HepG2 (cell line): ENCODE results near the gene HEXD. TPM values are rescaled to one million over a fixed set of nuclear protein-coding genes. Genes with fewer than 3 reads are reported as not detected.
A peak's percentile ranks its signal among the peaks of the same experiment; 100 is the strongest.

Source experiments
- ATAC-seq: fragments of 200-7000 bp; cut with Tn5 transposase; 3 replicates; pipeline ENCODE4 v1.9.1; 2020; ENCODE audit warnings: mild to moderate bottlenecking, moderate library complexity
- BruUV-seq: library from RNA; stranded (reverse); fragments of 400-500 nt; replicated peaks from 2 replicates; lab custom pipeline; 2021; lab: Mats Ljungman, UMichigan
- CTCF ChIA-PET: fragments of 300-600 bp; formaldehyde crosslinking; extraction: SDS; loops from one replicate; lab custom pipeline; 2021; ENCODE audit warnings: low total read pairs, inconsistent platforms, low intra/inter-chr PET ratio; lab: Yijun Ruan, JAX
- POLR2A ChIA-PET: fragments of 350-600 bp; sonication (Branson Sonifier 250); formaldehyde crosslinking; loops from one replicate; lab custom pipeline; 2020; ENCODE audit warnings: antibody characterized with exemption, inconsistent platforms; lab: Yijun Ruan, JAX
- DNase-seq: peaks from one replicate; pipeline ENCODE4 v3.0.0-alpha.2; 2015; ENCODE audit warnings: low spot score
- FAIRE-seq: peaks from 3 replicates; lab custom pipeline; 2011; peaks lifted over from hg19 to GRCh38; lab: Jason Lieb, UNC
- H2AFZ ChIP-seq: one replicate; pipeline ENCODE4 v1.6.1; 2011; ENCODE audit warnings: low read length, inconsistent platforms
- H3K27ac ChIP-seq: fragments of 300-600 bp; 3 replicates; pipeline ENCODE4 v1.8.0; 2011; ENCODE audit warnings: mixed run types, mild to moderate bottlenecking, mixed read lengths, low read length, inconsistent platforms; ENCODE audit not compliant: insufficient read depth; ENCODE audit errors: extremely low read length
- H3K27me3 ChIP-seq, 2 experiments: fragments of 200-600 bp in 1 of 2; 2 replicates in 1 of 2; 3 replicates in 1 of 2; pipeline versions ENCODE4 v1.6.0 to v1.8.0; 2011; ENCODE audit warnings: low read length in 2 of 2, mild to moderate bottlenecking in 2 of 2, moderate library complexity in 2 of 2, inconsistent platforms in 1 of 2; ENCODE audit not compliant: insufficient read depth in 2 of 2, control insufficient read depth in 1 of 2
- H3K36me3 ChIP-seq, 2 experiments: fragments of 200-600 bp in 1 of 2; replicated peaks in 1 of 2; 2 replicates in 1 of 2; 3 replicates in 1 of 2; pipeline versions ENCODE4 v1.5.1 to v1.8.0; 2011; ENCODE audit warnings: low read length in 2 of 2, inconsistent platforms in 1 of 2; ENCODE audit not compliant: insufficient read depth in 2 of 2, control insufficient read depth in 1 of 2
- H3K4me1 ChIP-seq: 2 replicates; pipeline ENCODE4 v1.5.1; 2012; ENCODE audit warnings: low read length, inconsistent platforms; ENCODE audit not compliant: insufficient read depth
- H3K4me2 ChIP-seq: 2 replicates; pipeline ENCODE4 v1.6.0; 2011; ENCODE audit warnings: low read depth, low read length, inconsistent platforms
- H3K4me3 ChIP-seq, 3 experiments: fragments of 200-600 bp in 1 of 3; sonication (generic), shearing (Covaris generic) in 1 of 3; replicated peaks in 1 of 3; 2 replicates each; pipeline ENCODE4 v1.5.1; 2011 to 2016; ENCODE audit warnings: low read length in 3 of 3, inconsistent platforms in 2 of 3, low read depth in 2 of 3, mild to moderate bottlenecking in 2 of 3, control low read depth in 1 of 3, mixed read lengths in 1 of 3; ENCODE audit not compliant: insufficient read depth in 1 of 3
- H3K79me2 ChIP-seq: one replicate; pipeline ENCODE4 v1.6.1; 2011; ENCODE audit warnings: low read length, inconsistent platforms; ENCODE audit not compliant: insufficient read depth
- H3K9ac ChIP-seq: 2 replicates; pipeline ENCODE4 v1.6.0; 2011; ENCODE audit warnings: mild to moderate bottlenecking, low read depth, low read length, inconsistent platforms; ENCODE audit not compliant: insufficient read depth
- H3K9me3 ChIP-seq: 2 replicates; pipeline ENCODE4 v1.5.1; 2012; ENCODE audit warnings: mild to moderate bottlenecking, low read length
- H4K20me1 ChIP-seq: 2 replicates; pipeline ENCODE4 v1.6.0; 2011; ENCODE audit warnings: inconsistent platforms, mild to moderate bottlenecking, low read length, moderate library complexity; ENCODE audit not compliant: insufficient read depth
- AGO2 ChIP-seq: fragments of 200-400 bp; formaldehyde crosslinking; optimal IDR thresholded peaks from 2 replicates; pipeline ENCODE3; 2017; ENCODE audit warnings: mild to moderate bottlenecking, low read depth, low read length, moderate library complexity
- CEBPB ChIP-seq: IDR thresholded peaks from 2 replicates; pipeline ENCODE4 v1.6.1; 2011; ENCODE audit warnings: low read depth, low read length, improper control_type of control experiment, borderline replicate concordance
- CEBPG ChIP-seq: IDR thresholded peaks from 2 replicates; pipeline ENCODE4 v1.6.1; 2016
- GABPB1 ChIP-seq: IDR thresholded peaks from 2 replicates; pipeline ENCODE4 v1.6.1; 2016; ENCODE audit warnings: mild to moderate bottlenecking, missing genetic modification reagents, moderate library complexity, missing compliant biosample characterization
- GATAD2A ChIP-seq: IDR thresholded peaks from 2 replicates; pipeline ENCODE4 v1.6.1; 2016
- MAX ChIP-seq: IDR thresholded peaks from 2 replicates; pipeline ENCODE4 v1.6.1; 2012; ENCODE audit warnings: inconsistent platforms
- MYC ChIP-seq: sonication (generic); formaldehyde crosslinking; IDR thresholded peaks from 2 replicates; pipeline ENCODE4 v1.9.0; 2021; ENCODE audit warnings: missing genetic modification reagents, borderline replicate concordance
- NR0B2 ChIP-seq: sonication (generic); formaldehyde crosslinking; IDR thresholded peaks from 2 replicates; pipeline ENCODE4 v1.4.0; 2020; ENCODE audit warnings: mild to moderate bottlenecking, missing genetic modification reagents
- ZBTB33 ChIP-seq: sonication (generic); formaldehyde crosslinking; IDR thresholded peaks from 2 replicates; pipeline ENCODE4 v1.4.0; 2020; ENCODE audit warnings: missing genetic modification reagents
- ZBTB38 ChIP-seq: sonication (generic); formaldehyde crosslinking; IDR thresholded peaks from 2 replicates; pipeline ENCODE4 v1.5.1; 2020; ENCODE audit warnings: mild to moderate bottlenecking, missing genetic modification reagents
- ZKSCAN1 ChIP-seq: fragments of 150-350 bp; IDR thresholded peaks from 2 replicates; pipeline ENCODE4 v1.6.1; 2014; ENCODE audit warnings: low read length
- ZNF543 ChIP-seq: sonication (generic); formaldehyde crosslinking; IDR thresholded peaks from 2 replicates; pipeline ENCODE4 v1.4.0; 2020; ENCODE audit warnings: mild to moderate bottlenecking, missing genetic modification reagents
- ZNF710 ChIP-seq: sonication (generic); formaldehyde crosslinking; IDR thresholded peaks from 2 replicates; pipeline ENCODE4 v1.5.0; 2020; ENCODE audit warnings: mild to moderate bottlenecking, missing genetic modification reagents, borderline replicate concordance
- ZNF746 ChIP-seq: sonication (generic); formaldehyde crosslinking; IDR thresholded peaks from 2 replicates; pipeline ENCODE4 v1.8.0; 2022; ENCODE audit warnings: mild to moderate bottlenecking, missing genetic modification reagents
- WGBS: methylation state at CpG from one replicate; pipeline ENCODE4 v1.1.6; 2017; ENCODE audit warnings: low lambda C conversion rate; 5-methylcytosine and 5-hydroxymethylcytosine counted together
- in situ Hi-C: cut with HindIII; loops from 2 replicates; pipeline ENCODE4 v1.10.0; 2017; ENCODE audit warnings: low pct_unique_long_range_greater_than_20kb; ENCODE audit not compliant: extremely low pct_ligation_motif_present
- intact Hi-C: fragments of 100-400 bp; cut with micrococcal nuclease; formaldehyde crosslinking; loops from one replicate; pipeline ENCODE4 v1.10.0; 2022; ENCODE audit not compliant: unreplicated experiment
- polyA plus RNA-seq, 8 experiments: library from polyadenylated mRNA; depleted of rRNA in 3 of 8; stranded (reverse) in 7 of 8; unstranded in 1 of 8; fragments of >200 nt; fragmentation: Illumina TruSeq in 4 of 8; extraction: Trizol in 4 of 8; gene quantifications; 2 replicates each; pipeline versions ENCODE4 v1.2.1 to v1.2.3, GENCODE V29; 2011 to 2016; ENCODE audit warnings: low read depth in 4 of 8, missing spikeins in 1 of 8, mixed read lengths in 1 of 8; ENCODE audit not compliant: insufficient read depth in 1 of 8
- total RNA-seq, 5 experiments: library from RNA; depleted of rRNA; stranded (reverse); fragments of >200 nt; fragmentation: Illumina TruSeq; extraction: Trizol; gene quantifications; 2 replicates each; pipeline ENCODE4 v1.2.3, GENCODE V29; 2016; ENCODE audit warnings: low read depth in 1 of 5

The HEXD gene
- total and polyA plus RNA-seq, 2 of the 13 experiments (the other 11 are each of a cell fraction or from before 2014, with no cell fraction given) = 22.3 to 41.8 TPM

GRCh38 chr17:82388922-82389283, 29.2 kb upstream of the HEXD start:
- POLR2A ChIA-PET = interaction anchor here (1.3 kb wide), 1 partner anchor 24 kb away, joined by 4 read pairs; no protein-coding TSS in a partner anchor
- H3K4me1 ChIP-seq = peaks cover 28% of the 10 kb centered on the region
- in situ Hi-C loops (loop anchor here (5.0 kb wide), 1 partner anchor 37 kb away; no protein-coding TSS in a partner anchor), intact Hi-C loops (loop anchor here (5.0 kb wide), 1 partner anchor 37 kb away; no protein-coding TSS in a partner anchor)
- no peak overlapping the region for H2AFZ ChIP-seq
- no peaks in the 10 kb centered on the region for H3K9me3 ChIP-seq
- no peak overlapping the region for H3K9ac ChIP-seq
- H3K4me2 ChIP-seq = no peak overlapping the region
- peaks cover 8 to 25% of the 10 kb centered on the region in 2 experiments; a peak in 3 of 5 replicates for H3K27me3 ChIP-seq
- no peaks in the 10 kb centered on the region for H3K79me2 ChIP-seq
- H3K27ac ChIP-seq = no peak overlapping the region
- no peaks in the 10 kb centered on the region for H4K20me1 ChIP-seq
- no peak for ATAC-seq
- no peak for FAIRE-seq
- WGBS = 60% methylated on average over 21 of the region's 21 CpGs
- peaks cover 6 to 17% of the 10 kb centered on the region in 2 experiments; a peak in 4 of 5 replicates for H3K36me3 ChIP-seq
- DNase-seq = no peak
- CTCF ChIA-PET = no interaction called here
- no TSS peak for BruUV-seq
- no peak overlapping the region for H3K4me3 ChIP-seq
- TF ChIP-seq GABPB1 (CRISPR knock-in tag) = 0 out of 2 replicates have a peak, but pooled peaks have one; percentile 17
- peak; percentile 88 for TF ChIP-seq CEBPB
- 0 out of 2 replicates have a peak, but pooled peaks have one; percentile 5 for TF ChIP-seq ZNF543 (CRISPR knock-in tag)
- TF ChIP-seq ZKSCAN1 = no peak
- peak; percentile 55; the same call in 1 of the 2 replicates for TF ChIP-seq ZBTB38 (CRISPR knock-in tag)
- TF ChIP-seq MAX = peak; percentile 72
- no peak for TF ChIP-seq ZNF710 (CRISPR knock-in tag)
- peak; percentile 22 for TF ChIP-seq AGO2
- peak; percentile 31; the same call in 1 of the 2 replicates for TF ChIP-seq MYC (CRISPR knock-in tag)
- TF ChIP-seq ZNF746 (CRISPR knock-in tag) = no peak
- TF ChIP-seq GATAD2A (CRISPR knock-in tag) = peak; percentile 40; the same call in 1 of the 2 replicates
- no peak for TF ChIP-seq NR0B2 (CRISPR knock-in tag)
- peak; percentile 67 for TF ChIP-seq CEBPG (CRISPR knock-in tag)
- TF ChIP-seq ZBTB33 (CRISPR knock-in tag) = peak; percentile 74; the same call in 1 of the 2 replicates
